Adipocyte (in vitro differentiated cells): ENCODE measurements around the gene STON1.
"Not testable (repeated sequence)": the region's sequence is repeated elsewhere in the genome, so short reads cannot be mapped to it uniquely, and the experiment has no call there.

Source experiments
- DNase-seq: peaks from one replicate; pipeline ENCODE4 v3.0.0-alpha.2; 2015; ENCODE audit warnings: low read depth
- H3K27me3 ChIP-seq: replicated peaks from 2 replicates; pipeline ENCODE4 v1.7.0; 2013; ENCODE audit warnings: mild to moderate bottlenecking, low read length, moderate library complexity; ENCODE audit not compliant: control insufficient read depth, insufficient read depth
- H3K36me3 ChIP-seq: 2 replicates; pipeline ENCODE4 v1.7.0; 2013; ENCODE audit warnings: low read length, mild to moderate bottlenecking, moderate library complexity; ENCODE audit not compliant: control insufficient read depth, insufficient read depth, severe bottlenecking
- H3K4me1 ChIP-seq: 2 replicates; pipeline ENCODE4 v1.7.0; 2013; ENCODE audit warnings: mild to moderate bottlenecking, low read length, moderate library complexity; ENCODE audit not compliant: control insufficient read depth, insufficient read depth
- H3K4me3 ChIP-seq: 2 replicates; pipeline ENCODE4 v1.7.0; 2013; ENCODE audit warnings: mild to moderate bottlenecking, low read length, moderate library complexity
- H3K9ac ChIP-seq: 2 replicates; pipeline ENCODE4 v1.7.0; 2013; ENCODE audit warnings: mild to moderate bottlenecking, low read length, moderate library complexity
- H3K9me3 ChIP-seq: 2 replicates; pipeline ENCODE4 v1.7.0; 2013; ENCODE audit warnings: mild to moderate bottlenecking, low read length, moderate library complexity; ENCODE audit not compliant: control insufficient read depth

The STON1 gene

DNA sequence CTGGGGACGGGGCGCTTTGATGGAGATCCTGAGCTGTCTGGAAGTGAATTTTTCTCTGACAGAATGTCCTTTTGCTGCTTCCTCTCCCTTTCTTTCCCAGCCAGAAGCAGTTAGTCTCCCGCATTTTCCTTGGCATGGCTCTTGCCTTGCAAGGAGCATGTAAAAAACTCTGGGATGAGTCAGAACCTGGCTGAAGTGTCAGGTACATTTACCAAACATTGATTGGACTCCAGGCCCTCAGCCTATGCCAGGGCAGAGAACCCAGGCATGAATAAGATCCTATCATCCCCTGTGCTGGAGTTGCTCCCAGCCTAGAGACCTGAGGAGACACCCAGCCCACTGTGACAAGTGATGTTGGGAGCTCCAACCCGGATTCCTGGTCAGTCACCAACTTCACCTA lies 21.6 kb downstream of the STON1 start:
- Histone ChIP-seq H3K4me1 (peaks cover 3% of the 10 kb centered on the region), H3K4me3 (no peak overlapping the region), H3K36me3 (no peaks in the 10 kb centered on the region), H3K9me3 (no peaks in the 10 kb centered on the region), H3K27me3 (no peaks in the 10 kb centered on the region), H3K9ac (no peak overlapping the region)
- no peak for DNase-seq

- not testable (repeated sequence) for H3K27me3 ChIP-seq, H3K9me3 ChIP-seq, H3K4me1 ChIP-seq, DNase-seq, H3K36me3 ChIP-seq, H3K9ac ChIP-seq, H3K4me3 ChIP-seq
Measured at GRCh38 chr2:48555071-48555470, 25.1 kb downstream of the STON1 start.

- no peaks in the 10 kb centered on the region for H3K9me3 ChIP-seq
- no peaks in the 10 kb centered on the region for H3K4me1 ChIP-seq
- no peak for DNase-seq
- H3K36me3 ChIP-seq = no peaks in the 10 kb centered on the region
- H3K4me3 ChIP-seq = no peak overlapping the region
- no peak overlapping the region for H3K9ac ChIP-seq
- H3K27me3 ChIP-seq = no peaks in the 10 kb centered on the region
Measured at GRCh38 chr2:48558456-48558855, 28.5 kb downstream of the STON1 start.

DNA sequence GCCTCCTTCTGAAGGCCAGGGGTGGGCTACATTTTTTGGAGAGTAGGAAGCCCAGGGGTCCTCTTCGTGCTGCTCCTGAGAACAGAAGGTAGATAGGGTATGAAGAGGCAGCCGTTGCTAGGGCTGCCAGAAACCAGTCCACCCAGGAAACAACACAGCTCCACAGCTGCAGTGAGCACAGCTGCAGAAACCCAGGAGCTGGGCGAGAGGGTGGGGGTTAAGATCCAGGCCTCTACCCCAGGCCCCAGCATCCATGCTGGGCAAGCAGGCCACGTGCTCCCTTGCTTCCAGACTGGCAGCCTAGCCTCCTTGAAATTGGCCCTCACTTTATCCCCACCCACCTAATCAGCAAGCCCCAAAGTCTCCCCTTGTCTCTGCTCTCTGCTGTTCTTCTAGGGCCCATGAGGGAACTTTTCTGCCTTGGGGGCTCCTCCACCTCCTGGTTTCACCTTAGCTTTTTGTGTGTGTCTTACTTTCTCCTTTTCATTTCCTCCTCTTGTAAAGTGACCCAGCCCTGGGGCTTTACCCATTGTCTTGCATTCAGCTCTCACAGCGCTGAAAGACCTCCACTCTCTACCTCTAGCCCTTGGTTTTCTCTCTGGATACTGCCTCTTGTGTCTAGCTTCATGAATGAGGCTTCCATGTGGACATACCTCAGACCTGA lies 30.7 kb downstream of the STON1 start:
- Histone ChIP-seq H3K9ac (no peak overlapping the region), H3K27me3 (no peaks in the 10 kb centered on the region)
- no peak for DNase-seq

GRCh38 chr2:48562281-48562680 lies 32.3 kb downstream of the STON1 start:
- no peak for DNase-seq
- Histone ChIP-seq H3K9ac (no peak overlapping the region), H3K4me1 (peaks cover 9% of the 10 kb centered on the region), H3K27me3 (no peaks in the 10 kb centered on the region), H3K4me3 (no peak overlapping the region), H3K36me3 (no peaks in the 10 kb centered on the region), H3K9me3 (no peaks in the 10 kb centered on the region)

More for the DNA sequence above, 30.7 kb downstream of the STON1 start:
- Histone ChIP-seq H3K4me3 (no peak overlapping the region), H3K36me3 (no peaks in the 10 kb centered on the region), H3K4me1 (no peaks in the 10 kb centered on the region), H3K9me3 (no peaks in the 10 kb centered on the region)

DNA sequence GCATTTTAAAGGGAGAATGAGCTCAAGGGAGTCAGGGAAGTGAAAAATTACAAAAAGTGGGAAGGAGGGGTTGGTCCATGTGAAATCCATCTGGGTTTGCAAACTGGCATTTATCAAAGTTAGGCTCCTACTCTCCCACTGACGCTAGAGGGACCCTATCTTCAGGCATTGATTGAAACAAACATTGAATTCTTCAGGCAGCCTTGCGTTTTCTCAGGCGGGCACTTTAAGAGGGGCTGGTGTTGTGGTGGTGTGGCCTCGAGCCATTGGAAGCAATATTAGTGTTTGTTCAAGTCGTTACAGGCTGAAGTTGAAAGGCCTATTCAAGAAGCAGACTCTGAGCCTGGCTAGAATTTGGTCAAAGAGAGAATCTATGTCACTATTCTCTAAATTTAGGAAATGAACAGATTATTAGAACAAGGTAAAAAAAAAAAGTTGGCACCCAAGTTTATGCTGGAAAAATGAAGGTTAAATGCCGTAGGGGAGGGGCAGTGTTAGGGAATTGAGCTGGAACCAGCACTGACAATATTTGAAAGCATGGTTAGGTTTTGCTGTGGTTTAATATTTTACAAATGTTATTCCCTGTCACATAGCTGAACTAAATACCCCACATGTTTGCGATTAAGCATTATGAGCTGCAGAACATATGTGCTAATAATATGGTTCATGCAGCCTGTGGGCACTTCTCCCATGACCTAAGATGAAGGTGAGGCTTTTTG lies 36.8 kb downstream of the STON1 start:
- Histone ChIP-seq H3K4me1 (peaks cover 45% of the 10 kb centered on the region), H3K36me3 (no peaks in the 10 kb centered on the region), H3K9me3 (no peaks in the 10 kb centered on the region), H3K4me3 (no peak overlapping the region), H3K27me3 (no peaks in the 10 kb centered on the region), H3K9ac (peak overlapping the region; percentile 48)
- DNase-seq = peak; percentile 32

DNA sequence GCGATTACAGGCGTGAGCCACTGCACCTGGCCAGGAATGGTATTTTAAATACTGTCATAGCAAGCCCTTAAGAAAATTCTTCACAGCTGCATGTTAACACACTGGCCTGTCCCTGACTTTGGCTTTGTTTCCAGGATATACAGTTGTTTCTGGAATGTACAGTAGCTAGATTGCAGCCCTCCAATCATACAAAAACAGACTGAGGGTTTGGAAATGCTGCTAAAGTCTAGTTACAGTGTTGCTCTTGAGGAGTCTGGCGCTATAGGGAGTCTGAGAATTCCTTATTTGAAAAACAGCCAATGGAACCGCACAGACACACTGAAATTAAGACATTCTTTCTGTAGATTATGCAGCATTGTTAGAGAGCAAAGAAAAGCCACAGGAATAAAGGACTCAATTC lies 37.7 kb downstream of the STON1 start:
- Histone ChIP-seq H3K36me3 (no peaks in the 10 kb centered on the region), H3K9ac (peak overlapping the region; percentile 87), H3K4me3 (peak overlapping the region; percentile 79), H3K9me3 (no peaks in the 10 kb centered on the region), H3K27me3 (no peaks in the 10 kb centered on the region), H3K4me1 (peaks cover 45% of the 10 kb centered on the region)
- peak; percentile 30 for DNase-seq

DNA sequence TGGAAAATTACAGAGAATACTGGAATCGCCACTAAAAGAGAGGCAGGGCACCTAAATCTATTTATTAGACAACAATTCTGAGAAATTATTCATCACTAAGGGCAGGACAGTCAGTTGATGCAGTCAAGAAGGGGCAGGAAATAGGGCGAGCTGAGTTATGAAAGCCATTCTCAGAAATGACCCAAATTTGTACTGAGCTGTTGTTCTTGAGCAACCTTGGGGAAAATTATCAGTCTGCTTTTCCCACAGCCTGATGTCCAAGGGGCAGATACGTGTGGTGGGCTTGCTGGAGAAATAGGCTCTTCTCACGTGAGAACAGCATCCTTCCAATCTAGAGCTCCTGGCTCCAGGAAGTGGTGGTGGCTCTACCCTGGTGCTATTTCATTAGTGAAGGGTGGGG lies 38.6 kb downstream of the STON1 start:
- no peak for DNase-seq
- H3K9me3 ChIP-seq = no peaks in the 10 kb centered on the region
- peak overlapping the region; percentile 79 for H3K4me3 ChIP-seq
- H3K27me3 ChIP-seq = no peaks in the 10 kb centered on the region
- H3K4me1 ChIP-seq = peaks cover 45% of the 10 kb centered on the region
- peaks cover 2% of the 10 kb centered on the region for H3K36me3 ChIP-seq
- H3K9ac ChIP-seq = peak overlapping the region; percentile 87

DNA sequence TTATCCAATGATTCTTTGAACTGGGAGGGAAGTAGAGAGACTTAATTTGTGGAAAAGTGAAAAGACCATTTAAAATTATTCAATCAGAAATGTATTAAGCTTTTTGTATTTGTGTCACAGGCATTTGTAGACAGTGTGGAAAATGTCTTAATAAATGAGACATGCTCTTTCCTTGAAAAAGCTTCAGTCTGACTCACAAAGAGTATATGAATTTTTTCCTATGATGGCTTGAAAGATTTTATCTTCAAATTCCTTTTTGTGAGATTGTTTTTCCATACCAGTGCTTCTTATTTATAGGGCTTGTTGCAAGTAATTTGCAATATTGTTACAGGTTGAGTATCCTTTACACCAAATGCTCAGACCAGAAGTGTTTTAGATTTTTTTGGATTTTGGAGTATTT lies 39.5 kb downstream of the STON1 start:
- peaks cover 45% of the 10 kb centered on the region for H3K4me1 ChIP-seq
- peak; percentile 64 for DNase-seq
- peak overlapping the region; percentile 79 for H3K4me3 ChIP-seq
- H3K9me3 ChIP-seq = no peaks in the 10 kb centered on the region
- peaks cover 8% of the 10 kb centered on the region for H3K36me3 ChIP-seq
- peak overlapping the region; percentile 87 for H3K9ac ChIP-seq
- no peaks in the 10 kb centered on the region for H3K27me3 ChIP-seq

GRCh38 chr2:48572816-48573215 lies 42.9 kb downstream of the STON1 start:
- no peaks in the 10 kb centered on the region for H3K27me3 ChIP-seq
- H3K4me3 ChIP-seq = no peak overlapping the region
- H3K9ac ChIP-seq = no peak overlapping the region
- H3K9me3 ChIP-seq = no peaks in the 10 kb centered on the region
- no peak for DNase-seq
- H3K4me1 ChIP-seq = peaks cover 30% of the 10 kb centered on the region
- peaks cover 14% of the 10 kb centered on the region for H3K36me3 ChIP-seq

- Histone ChIP-seq H3K9me3 (no peaks in the 10 kb centered on the region), H3K36me3 (peaks cover 14% of the 10 kb centered on the region), H3K4me1 (peaks cover 12% of the 10 kb centered on the region), H3K9ac (no peak overlapping the region), H3K27me3 (no peaks in the 10 kb centered on the region), H3K4me3 (no peak overlapping the region)
- DNase-seq = no peak
Measured at GRCh38 chr2:48574353-48575287, 44.7 kb downstream of the STON1 start.
